Fibroblast of pulmonary artery (primary cell): Measurements from ENCODE around the gene C1GALT1.

Experiments
- DNase-seq: peaks from one replicate; pipeline ENCODE4 v3.0.0-alpha.2; 2010; ENCODE audit warnings: low read depth
- H3K4me3 ChIP-seq: replicated peaks from 2 replicates; pipeline ENCODE4 v1.5.1; 2011; ENCODE audit warnings: low read depth, mild to moderate bottlenecking, control low read depth, low read length, moderate library complexity
- TF ChIP-seq, protein P1 (sequence below): IDR thresholded peaks from 2 replicates; pipeline ENCODE4 v1.5.1; 2011; ENCODE audit warnings: mild to moderate bottlenecking, control low read depth, low read length, inconsistent platforms; ENCODE audit errors: missing control alignments

Gene C1GALT1

DNA sequence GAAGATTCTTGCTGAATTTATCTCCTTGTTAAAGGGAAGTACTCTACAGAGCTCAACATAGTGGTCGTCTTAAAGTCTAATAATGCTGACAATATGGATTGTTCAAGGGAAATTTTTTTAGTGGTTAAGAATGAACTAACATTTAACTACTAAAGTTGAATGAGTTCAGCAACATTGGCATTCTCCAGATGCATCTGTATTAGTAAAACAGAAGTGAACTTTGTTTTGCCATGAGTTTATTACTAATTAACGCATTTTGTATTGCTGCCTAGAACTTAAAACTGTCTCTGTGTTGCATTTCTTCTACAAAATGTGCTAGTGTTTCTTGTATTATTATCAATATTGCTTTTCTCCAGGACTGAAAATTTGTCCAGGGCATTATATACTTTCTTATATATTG, 67.5 kb downstream of the C1GALT1 start:
- TF ChIP-seq, protein P1, sequence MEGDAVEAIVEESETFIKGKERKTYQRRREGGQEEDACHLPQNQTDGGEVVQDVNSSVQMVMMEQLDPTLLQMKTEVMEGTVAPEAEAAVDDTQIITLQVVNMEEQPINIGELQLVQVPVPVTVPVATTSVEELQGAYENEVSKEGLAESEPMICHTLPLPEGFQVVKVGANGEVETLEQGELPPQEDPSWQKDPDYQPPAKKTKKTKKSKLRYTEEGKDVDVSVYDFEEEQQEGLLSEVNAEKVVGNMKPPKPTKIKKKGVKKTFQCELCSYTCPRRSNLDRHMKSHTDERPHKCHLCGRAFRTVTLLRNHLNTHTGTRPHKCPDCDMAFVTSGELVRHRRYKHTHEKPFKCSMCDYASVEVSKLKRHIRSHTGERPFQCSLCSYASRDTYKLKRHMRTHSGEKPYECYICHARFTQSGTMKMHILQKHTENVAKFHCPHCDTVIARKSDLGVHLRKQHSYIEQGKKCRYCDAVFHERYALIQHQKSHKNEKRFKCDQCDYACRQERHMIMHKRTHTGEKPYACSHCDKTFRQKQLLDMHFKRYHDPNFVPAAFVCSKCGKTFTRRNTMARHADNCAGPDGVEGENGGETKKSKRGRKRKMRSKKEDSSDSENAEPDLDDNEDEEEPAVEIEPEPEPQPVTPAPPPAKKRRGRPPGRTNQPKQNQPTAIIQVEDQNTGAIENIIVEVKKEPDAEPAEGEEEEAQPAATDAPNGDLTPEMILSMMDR = no peak
- DNase-seq = no peak
- no peak overlapping the region for H3K4me3 ChIP-seq

GRCh38 chr7:7251742-7252141, 69.4 kb downstream of the C1GALT1 start:
- no peak overlapping the region for H3K4me3 ChIP-seq
- DNase-seq = no peak
- TF ChIP-seq, protein P1 = no peak

DNA sequence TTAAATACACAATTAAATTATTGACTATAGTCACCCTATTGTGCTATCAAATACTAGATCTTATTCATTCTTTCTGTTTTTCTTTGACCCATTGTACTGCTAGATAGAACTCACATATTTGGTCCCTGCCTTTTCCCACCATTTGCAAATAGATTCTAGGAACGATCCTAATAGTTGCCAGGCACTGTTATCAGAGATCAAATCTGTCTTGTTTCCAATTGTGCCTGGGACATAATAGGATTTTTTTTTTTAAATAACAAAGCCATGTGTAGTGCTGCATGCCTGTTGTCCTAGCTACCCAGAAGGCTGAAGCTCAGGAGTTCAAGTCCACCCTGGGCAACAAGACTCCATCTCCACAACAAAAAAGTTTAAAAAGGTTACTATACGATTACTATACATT, 72.0 kb downstream of the C1GALT1 start:
- TF ChIP-seq, protein P1 = no peak
- DNase-seq = no peak
- no peak overlapping the region for H3K4me3 ChIP-seq

DNA sequence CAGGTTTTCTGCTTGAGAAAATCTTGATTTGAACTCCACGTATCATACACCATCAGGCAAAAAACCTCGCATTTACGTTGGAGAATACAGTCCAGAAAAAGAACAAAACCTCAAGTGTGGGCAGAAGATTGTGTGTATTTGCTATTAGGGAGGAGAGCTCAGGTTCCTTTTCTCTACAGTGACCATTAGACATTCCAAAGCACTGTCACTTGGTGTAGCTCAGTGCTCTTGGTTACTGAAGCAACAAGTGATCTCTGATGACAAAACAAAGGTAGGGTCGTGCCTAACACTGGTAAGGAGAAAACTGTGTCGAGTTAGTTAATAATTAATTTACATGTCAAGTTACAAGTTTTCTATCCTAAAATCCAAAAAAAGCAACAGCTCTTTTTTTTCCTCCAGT, 72.6 kb downstream of the C1GALT1 start:
- TF ChIP-seq, protein P1 = no peak

GRCh38 chr7:7256731-7257274, 74.5 kb downstream of the C1GALT1 start:
- H3K4me3 ChIP-seq = no peak overlapping the region
- DNase-seq = no peak
- TF ChIP-seq, protein P1 = no peak

More for the DNA sequence above, 72.6 kb downstream of the C1GALT1 start:
- no peak for DNase-seq
- H3K4me3 ChIP-seq = no peak overlapping the region

GRCh38 chr7:7257899-7258692, 75.8 kb downstream of the C1GALT1 start:
- DNase-seq = no peak
- no peak overlapping the region for H3K4me3 ChIP-seq

More at GRCh38 chr7:7257899-7258692, 75.8 kb downstream of the C1GALT1 start:
- TF ChIP-seq, protein P1 = no peak
